DMS114 treated with DMSO at 0.1 percent for 48 hours (cell line): ENCODE data around the gene DAB2IP.
"Not testable (repeated sequence)": the region's sequence is repeated elsewhere in the genome, so short reads cannot be mapped to it uniquely, and the experiment has no call there.

Experiments used
- DNase-seq: peaks from one replicate; lab custom pipeline; 2025; ENCODE audit not compliant: unreplicated experiment; lab: John Stamatoyannopoulos, UW

DAB2IP gene

DNA sequence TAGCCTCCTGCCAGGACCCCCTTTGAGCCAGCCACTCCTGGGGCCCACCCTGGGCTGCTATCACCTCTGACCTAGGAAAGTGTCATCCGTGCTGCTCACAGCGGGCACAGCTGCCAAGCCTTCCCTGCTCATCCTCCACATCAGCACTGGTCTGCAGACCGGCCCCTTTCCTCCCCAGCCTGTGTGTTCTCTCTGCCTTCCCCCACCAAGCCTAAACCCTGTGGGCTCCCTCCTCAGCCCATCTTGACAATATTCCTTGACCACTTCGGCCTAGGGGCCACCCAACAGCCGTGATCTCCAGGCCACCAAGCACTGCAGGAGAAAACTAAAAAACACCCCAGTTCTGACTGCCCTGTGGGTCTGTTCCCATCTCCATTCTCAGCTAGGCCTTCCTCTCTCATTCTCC lies 135.1 kb downstream of the DAB2IP start:
- DNase-seq, result no peak

- no peak for DNase-seq
These were observed 135.6 kb downstream of the DAB2IP start for GRCh38 chr9:121786998-121787422.

DNA sequence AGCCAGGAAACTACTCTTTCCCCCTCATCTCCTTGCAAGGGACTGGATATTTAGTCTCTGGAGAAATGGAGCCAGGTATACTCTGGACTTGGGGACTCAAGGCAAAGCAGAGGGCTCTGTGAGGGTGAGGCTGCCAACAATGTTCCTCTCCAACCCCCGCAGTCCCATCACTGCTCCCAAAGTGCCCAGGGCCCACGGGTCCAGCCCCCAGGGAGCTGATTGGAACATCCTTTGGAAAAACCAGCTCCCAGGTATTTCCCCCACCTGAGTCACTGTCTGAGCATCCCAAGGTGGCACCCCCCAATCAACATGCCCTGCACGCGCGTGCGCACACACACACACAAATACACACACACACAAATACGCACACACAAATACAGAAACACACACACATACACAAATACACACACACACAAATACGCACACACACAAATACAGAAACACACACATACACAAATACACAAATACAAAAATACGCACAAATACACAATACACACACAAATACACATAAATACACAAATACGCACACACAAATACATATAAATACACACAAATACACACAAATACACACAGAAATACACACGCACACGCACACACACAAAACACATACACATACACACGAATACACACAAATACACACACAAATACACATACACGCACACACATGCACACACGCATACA lies 137.4 kb downstream of the DAB2IP start:
- DNase-seq, result no peak

DNA sequence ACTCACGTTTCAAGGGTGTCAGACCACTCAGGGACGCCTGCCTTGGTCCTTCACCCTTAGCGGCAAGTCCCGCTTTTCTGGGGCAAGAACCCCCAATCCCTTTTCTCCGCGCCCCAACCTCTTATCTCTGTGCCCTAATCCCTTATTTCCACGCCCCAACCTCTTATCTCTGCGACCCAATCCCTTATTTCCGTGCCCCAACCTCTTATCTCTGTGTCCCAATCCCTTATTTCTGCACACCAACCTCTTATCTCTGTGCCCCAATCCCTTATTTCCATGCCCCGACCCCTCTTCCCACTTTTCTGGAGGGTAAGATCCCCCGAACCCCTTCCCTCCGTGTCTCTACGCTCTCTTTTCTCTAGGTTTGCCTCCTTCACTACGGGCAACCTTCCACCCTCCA lies 139.4 kb downstream of the DAB2IP start:
- no peak for DNase-seq

- not testable (repeated sequence) for DNase-seq
These were observed 141.0 kb downstream of the DAB2IP start for GRCh38 chr9:121792476-121792875.

GRCh38 chr9:121794334-121794733 lies 142.9 kb downstream of the DAB2IP start:
- not testable (repeated sequence) for DNase-seq

DNA sequence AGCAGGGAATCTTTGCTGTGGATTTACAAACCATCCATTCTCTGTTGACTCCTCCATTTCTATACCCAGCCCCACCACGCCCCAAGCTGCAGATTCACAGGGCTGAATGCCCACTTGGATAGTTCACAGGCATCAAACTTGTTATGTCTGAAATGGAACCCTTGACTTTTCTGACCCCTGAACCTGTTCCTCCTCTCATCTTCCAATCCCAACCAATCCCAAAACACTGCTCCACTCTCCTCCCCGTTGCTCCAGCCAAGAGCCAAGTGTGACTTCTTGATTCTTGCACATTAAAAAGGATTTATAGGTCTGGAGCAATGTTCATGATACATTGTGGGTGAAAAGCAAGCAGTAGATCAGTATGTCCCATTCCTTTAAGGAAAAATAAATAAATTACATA lies 145.6 kb downstream of the DAB2IP start:
- no peak for DNase-seq

DNA sequence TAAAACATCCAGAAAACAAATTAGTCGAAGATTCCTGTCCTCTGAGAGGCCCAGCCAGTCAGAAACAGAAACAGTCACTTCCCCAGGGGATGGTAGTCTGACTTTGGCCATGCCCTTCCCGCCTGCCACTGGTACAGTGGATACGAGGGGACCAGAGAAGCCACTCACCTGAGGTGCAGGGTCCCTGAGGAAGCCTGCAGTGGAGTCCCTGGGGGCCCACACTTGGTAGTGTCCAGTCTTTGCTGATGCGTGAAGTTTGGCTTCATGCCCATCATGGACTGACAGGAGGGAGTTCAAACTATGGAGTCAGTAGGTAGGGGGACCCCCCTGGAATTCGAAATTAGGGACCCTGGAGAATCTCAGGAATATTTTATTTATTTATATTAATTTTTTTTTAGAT lies 147.5 kb downstream of the DAB2IP start:
- DNase-seq, result no peak

GRCh38 chr9:121800376-121800775 lies 148.9 kb downstream of the DAB2IP start:
- DNase-seq, result no peak

DNA sequence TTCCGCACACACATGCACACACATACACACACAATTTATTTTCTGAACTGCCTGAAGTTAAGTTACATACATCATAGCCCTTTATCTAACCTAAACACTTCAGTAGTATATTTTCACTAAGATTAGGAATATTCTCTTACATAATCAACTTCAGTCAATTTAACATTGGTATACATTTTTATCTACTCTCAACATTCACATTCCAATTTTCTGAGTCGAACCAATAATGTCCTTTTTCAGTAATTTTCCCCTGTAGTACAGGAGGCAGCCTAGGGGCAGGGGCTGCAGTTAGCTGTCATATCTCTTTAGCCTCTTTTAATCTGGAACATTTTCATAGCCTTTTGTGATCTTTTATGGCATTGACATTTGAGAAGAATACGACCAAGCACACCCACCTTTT lies 150.1 kb downstream of the DAB2IP start:
- no peak for DNase-seq

GRCh38 chr9:121802753-121803152 lies 151.3 kb downstream of the DAB2IP start:
- DNase-seq, result no peak

DNA sequence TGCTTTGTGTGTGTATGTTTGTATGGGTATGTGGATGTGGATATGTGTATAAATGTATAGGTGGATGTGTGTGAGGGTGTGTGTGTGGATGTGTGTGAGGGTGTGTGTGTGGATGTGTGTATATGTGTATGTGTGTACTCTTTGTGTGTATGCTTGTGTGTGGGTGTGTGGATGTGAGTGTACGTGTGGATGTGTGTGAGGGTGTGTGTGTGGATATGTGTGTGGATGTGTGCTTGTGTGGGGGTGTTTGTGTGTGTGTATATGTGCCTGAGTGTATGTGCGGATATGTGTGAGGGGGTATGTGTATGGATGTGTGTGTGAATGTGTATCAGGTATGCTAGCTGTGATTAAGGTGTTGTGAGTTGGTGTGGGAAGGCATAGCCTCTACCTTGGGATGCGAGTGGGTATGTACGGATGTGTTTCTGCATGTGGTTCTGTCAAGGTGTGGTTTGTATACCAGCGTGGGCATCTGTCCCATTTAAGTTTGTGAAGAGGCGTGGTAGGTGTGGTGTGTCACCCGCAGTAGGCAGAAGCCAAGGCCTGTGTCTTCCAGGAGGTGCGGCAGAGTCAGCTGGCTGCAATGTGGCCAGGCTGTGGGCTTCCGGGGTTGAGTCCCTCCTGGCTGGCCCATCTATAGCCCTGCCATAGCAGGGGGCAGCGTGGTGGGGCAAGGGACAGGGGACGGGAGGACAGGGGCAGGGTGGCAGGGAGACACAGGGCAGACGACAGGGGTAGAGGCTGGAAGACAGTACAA lies 155.8 kb downstream of the DAB2IP start:
- DNase-seq, result no peak

DNA sequence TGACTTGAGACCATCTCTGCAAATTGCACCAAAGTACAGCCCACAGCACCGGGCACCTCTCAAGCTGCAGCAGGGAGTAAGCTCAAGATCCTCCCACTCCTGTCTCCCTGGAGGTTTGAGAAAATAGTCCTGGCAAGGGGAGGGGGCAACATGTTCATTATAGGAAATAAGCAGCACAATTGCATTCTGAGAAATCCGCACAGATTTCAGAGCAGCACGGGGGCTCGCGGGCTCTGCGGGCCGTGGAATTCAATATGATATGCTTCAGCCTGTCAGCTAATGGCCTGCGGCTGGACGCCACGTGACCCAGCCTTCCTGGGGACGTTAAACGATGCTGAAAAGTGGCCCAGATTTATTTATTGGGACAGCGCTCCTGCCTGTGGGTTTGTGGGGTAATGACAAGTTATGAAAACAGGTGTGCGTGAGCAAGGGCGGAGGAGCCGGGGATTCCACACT lies 156.4 kb downstream of the DAB2IP start:
- DNase-seq, result no peak

DNA sequence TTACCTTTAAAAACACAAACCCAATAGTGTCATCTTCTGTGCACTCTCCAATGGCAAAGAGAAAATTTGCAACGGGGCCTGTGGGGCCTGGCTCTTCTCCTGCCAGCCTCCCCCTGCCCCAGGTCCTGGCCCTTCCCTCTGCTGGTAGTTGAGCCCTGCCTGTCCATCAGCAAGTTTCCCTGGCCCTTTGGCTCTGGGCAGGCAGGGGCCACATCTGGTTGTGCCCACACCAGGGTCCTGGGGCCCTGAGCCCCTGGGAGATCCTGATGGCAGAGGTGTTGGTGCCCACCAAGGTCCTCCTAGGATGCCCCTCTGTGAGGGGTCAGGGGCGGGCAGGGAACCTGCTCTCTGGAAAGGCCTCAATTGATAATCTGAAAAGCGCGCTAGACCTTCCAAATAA lies 157.3 kb downstream of the DAB2IP start:
- DNase-seq, result no peak

DNA sequence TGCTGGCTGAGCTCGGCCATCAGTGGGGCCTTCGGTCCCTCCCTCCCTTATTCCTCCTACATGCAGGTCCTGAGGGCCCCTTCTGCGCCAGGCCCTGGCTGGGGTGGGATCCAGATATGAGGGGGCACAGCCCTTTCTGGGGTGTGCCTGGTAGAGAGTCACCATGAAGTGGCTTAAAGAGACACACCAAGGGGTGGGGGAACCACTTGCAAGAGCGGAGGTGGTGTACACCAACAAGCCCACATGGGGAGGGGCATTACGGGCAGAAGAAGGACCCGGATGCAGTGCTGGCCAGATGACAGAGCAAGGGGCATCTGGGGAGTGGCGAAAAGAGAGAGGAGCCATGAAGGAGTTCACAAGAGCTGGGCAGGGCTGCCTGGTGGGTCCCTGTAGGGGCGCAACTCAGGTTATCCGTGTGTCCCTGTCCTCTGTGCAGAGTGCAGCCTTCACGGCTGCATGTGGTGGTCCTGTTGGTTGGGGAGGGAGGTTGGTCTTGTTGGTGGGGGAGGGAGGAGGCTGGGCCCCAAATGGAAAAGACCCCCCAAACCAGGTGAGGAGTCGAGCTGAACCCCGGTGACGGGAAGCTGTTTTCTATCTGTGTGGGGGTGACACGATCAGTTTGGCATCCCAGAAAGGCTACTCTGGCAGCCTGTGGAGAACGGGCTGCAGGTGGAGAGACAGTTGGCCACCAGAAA lies 158.1 kb downstream of the DAB2IP start:
- DNase-seq, result no peak

DNA sequence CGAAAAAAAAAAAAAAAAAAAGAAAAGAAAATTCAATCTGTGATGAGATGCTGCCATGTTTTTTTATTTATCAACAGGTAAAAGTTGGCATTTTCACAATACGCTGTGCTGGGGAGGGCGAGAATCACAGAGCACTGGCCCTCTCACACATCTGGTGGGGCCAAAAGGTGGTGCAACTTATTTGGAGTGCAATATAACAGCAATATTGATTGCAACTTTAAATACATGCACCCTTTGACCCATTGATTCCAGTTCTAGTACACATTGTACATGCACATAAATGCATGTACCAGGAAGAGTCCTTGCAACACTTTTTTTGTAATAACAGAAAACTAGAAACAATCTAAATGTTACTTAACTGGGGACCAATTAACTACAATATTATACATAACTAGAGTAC lies 159.1 kb downstream of the DAB2IP start:
- no peak for DNase-seq

GRCh38 chr9:121811140-121811539 lies 159.7 kb downstream of the DAB2IP start:
- DNase-seq, result no peak

- DNase-seq, result no peak
These were observed 160.3 kb downstream of the DAB2IP start for GRCh38 chr9:121811751-121812150.

DNA sequence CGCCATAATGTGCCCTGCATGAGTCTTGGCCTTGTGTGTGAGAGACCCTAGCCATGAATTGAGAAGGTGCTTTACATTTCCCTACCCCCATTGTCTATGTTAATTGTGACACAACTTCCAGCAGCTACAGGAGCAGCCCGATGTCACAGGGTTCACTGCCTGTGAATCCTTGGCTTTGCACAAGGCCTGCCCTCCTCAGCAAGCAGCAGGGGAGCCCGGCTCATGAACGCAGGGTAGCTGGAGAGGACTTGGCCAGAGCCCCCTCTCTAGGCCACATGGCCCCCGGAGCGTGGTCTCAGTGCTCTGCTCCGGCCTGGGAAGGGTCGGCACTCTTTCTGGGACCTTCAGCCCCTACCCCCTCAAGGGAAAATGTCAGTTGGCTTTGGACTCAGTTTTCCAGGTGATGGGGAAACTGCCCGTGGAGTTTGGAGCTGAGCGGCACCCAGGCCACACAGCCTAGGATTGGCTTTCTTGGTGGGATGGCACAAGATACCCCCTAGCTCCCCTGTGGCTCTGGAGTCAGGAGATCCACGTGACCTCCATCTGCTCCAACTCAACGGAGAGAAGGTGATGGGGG lies 160.8 kb downstream of the DAB2IP start:
- DNase-seq, result no peak

DNA sequence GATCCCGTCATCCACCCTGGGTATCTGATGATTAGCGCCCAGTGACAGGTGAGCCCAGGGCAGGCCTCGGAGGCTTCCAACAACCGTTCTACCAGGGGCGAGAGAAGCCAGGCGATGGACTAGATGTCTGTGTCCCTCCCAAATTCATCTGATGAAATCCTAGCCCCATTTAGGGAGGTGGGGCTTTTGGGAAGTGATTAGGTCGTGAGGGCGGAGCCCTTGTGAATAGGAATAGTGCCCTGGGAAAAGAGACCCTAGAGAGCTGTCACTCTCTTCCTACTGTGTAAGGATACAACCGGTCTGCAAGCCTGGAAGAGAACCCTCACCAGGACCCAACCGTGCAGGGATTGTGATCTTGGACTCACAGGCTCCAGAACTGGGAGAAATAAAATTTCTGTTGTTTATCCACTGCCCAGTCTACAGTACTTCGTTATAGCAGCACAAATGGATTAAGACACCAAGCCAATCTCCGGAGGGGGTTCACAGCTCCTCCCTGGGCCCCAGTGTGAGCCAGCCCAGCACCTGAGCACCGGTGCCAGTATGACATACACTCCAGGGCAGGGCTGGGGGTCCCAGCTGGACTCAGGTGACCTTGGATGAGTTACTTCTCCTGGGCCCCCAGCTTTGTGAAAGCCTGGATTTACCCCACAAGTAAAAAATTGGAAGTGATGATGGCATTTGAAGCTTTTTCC lies 162.2 kb downstream of the DAB2IP start:
- no peak for DNase-seq

GRCh38 chr9:121814594-121814993 lies 163.2 kb downstream of the DAB2IP start:
- DNase-seq, result no peak
